Stimulated activated CD4-positive, alpha-beta T cell treated with anti-CD3 and anti-CD28 coated beads, TNF-alpha, amount 100 ng/mL, for 24 hours (primary cell): ENCODE measurements around the gene C20orf173.
A peak's percentile ranks its signal among the peaks of the same experiment; 100 is the strongest.
"Not testable (repeated sequence)": the region's sequence is repeated elsewhere in the genome, so short reads cannot be mapped to it uniquely, and the experiment has no call there.

ENCODE experiments used
- DNase-seq, 3 experiments: peaks; one replicate each; pipeline ENCODE4 v3.0.0-alpha.2; 2020; ENCODE audit warnings: low read depth in 3 of 3

C20orf173 gene, protein sequence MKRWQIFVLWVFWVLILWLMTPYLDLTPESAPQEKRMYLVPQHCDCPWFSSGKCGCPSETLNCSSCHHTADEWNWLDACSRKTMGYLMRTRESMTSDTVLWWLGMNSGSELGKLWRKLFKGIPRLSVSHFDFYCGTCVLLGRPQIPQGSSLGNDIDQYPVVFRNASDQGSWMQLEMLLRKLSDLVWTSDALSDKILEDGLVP

DNA sequence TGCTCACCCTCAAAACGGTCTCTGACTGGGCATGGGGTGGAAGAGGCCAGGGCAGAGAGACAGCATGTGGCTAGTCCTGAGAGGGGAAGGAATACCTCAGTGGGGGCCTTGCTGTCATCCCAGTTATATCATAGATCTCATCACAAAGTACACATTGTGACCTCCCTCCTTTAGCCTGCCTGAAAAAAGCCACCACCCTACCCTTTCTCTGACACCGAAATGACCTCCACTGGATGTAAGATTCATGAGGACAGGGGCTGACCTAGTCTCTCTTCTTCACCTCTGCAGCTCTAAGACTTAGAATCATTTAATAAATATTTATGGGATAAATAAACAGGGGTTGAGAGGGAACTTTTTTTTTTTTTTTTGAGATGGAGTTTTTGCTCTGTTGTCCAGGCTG lies at the start of gene C20orf173:
Gene C20orf173, minus strand, starts transcription at position 101 of the 400 bp plus-strand sequence. CDS start 279 bp downstream, outside the sequence.
- DNase-seq, result no peak

DNA sequence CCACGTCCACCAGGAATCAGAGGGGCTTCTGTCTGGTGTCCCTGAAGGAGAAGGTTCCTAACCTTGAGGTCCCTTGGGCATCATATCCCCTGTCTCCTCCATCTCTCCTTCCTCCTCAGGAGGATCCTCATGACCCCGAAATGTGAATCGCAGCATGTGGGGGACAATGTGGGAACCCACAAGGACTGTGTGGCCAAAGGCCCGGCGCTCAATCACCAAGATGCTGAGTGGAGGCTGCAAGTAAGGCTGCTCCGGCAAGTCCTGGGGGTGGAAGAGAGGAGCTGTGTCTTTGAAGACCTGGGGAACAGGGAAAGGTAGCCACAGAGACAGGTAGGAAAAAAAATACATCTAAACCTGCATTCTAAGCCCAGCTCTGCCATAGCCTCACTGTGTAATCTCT lies 49.7 kb upstream of the C20orf173 start:
- no peak for DNase-seq

DNA sequence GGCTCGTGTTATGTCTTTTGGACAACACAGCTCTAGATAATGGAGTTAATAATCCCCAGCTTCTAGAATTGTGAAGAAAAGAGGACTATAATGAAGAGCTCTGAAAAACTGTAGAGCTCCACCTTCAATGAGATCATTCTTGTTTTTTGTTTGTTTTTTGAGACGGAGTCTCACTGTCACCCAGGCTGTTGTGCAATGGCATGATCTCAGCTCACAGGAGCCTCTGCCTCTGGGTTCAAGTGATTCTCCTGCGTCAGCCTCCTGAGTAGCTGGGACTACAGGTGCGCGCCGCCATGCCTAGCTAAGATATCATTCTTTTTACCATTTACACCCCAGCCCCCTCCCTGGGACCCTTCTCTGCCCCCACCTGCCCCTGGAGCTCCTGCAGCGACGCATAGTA lies 49.0 kb upstream of the C20orf173 start:
- no peak for DNase-seq

GRCh38 chr20:35576816-35577215 lies 47.4 kb upstream of the C20orf173 start:
- DNase-seq, result no peak

DNA sequence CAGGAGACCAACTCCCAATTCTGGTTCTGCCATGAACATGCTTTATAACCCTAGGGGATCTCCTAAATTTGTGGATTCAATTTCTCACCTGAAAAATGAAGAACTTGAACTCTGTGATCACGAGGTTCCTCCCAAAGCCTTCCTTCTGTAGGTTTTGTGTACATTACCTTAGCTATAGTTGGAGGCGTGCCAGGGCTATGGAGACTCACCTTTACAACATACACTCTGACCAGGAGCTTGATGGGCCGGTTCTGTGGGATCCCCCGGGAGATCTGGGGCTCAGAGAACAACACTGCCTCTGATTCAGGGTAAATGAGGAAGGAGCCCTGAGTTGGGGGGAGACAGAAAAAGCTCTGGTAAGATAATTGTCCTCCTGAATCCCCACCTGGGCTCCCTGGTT lies 46.5 kb upstream of the C20orf173 start:
- no peak for DNase-seq

- no peak for DNase-seq
Observed at GRCh38 chr20:35572838-35573237, 43.4 kb upstream of the C20orf173 start.

- no peak for DNase-seq
Observed at GRCh38 chr20:35571555-35571954, 42.1 kb upstream of the C20orf173 start.

- DNase-seq, result no peak
Observed at GRCh38 chr20:35568645-35569044, 39.2 kb upstream of the C20orf173 start.

DNA sequence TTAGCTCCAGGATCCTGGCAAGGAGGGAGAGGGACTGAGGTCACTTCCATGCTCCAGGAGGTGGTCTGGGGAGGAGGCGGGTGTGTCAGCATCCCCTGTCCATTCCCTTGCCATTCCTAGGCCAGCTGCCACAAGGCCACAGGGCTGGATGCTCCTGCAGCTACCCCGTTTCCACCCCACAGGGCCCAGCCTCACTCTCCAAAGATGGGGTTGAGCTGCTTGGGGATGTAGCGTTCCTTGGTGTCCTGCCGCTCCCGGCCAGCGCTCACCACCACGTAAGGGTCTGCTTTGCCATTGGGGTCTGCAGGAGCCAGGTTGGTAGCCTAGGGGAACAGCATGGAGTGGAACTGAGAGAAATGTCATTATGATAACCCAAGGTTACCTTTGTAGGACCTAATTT lies 35.5 kb upstream of the C20orf173 start:
- no peak for DNase-seq

GRCh38 chr20:35563834-35564233 lies 34.4 kb upstream of the C20orf173 start:
- no peak for DNase-seq

GRCh38 chr20:35562541-35563110 lies 33.2 kb upstream of the C20orf173 start:
- no peak for DNase-seq

GRCh38 chr20:35561671-35562070 lies 32.2 kb upstream of the C20orf173 start:
- DNase-seq, result no peak

DNA sequence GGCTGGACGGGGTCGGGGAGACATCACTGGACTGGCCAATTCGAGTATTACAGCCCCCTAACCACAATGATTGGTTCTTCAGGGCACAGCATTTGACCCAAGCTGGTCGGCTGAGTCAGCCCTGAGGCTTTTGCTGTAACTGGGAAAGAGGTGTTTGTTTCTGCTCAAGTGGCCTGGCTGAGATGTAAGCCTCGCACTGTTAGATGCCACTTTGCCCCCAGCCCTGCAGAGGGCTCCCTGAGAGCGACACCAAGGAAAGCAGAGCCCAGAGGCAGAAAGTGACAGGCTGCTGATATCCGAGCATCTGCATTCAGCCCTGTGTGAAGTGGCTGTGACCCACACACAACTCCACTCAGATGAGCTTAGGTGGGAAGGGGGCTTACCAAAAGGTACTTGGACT lies 31.8 kb upstream of the C20orf173 start:
- peak in 1 of 3 experiments; percentile 5 for DNase-seq

DNA sequence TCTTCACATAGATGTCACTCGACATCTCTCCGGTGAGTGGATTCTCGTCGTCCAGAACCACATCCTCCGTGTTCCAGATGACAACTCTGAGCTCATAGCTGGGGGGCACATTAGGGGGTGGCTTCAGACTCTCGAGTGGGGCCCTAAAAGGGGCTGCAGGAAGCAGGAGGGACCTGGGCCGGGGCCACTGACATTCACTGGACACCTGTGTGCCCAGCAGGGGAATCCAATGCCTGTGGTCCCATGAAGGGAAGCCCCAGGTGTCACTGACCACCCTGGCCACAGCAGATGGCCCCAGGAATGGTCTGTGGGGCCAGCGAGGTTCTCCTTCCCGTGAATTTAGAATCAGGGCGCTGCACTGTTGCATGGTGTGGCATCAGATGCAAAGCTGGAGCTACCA lies 31.1 kb upstream of the C20orf173 start:
- no peak for DNase-seq

- DNase-seq, result no peak
Observed at GRCh38 chr20:35560105-35560511, 30.7 kb upstream of the C20orf173 start.

DNA sequence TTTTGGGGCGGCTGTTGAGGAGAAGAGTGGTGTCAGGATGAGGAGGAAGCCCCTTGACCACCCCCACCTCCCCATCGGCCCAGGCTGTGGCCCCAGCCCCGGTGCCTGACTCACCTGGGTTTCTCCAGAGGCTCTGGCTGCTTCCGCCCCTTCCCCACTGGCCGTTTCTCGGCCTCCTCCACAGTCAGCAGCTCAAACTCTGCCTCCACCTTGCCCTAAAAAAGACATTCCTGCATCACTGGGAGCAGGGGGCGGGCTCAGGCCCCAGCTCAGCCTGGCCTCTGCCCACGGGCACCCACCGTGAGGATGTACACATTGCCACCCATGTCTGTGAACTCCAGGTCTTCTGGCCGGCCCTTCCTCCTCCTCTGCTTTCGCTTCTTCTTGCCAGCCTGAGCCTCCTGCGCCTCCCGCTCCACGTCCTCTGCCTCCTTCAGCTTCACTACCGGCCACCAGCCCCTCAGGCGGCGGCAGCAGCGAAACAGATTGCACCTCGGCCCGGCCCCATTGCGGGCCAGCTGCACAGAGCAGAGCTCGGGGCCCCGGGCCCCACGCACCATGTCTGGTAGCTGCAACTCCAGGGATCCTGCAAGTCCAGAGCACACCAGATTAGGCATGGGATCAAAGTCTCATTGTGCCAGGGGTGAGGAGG lies 29.7 kb upstream of the C20orf173 start:
- DNase-seq, result no peak

- no peak for DNase-seq
Observed at GRCh38 chr20:35558451-35558850, 29.0 kb upstream of the C20orf173 start.

DNA sequence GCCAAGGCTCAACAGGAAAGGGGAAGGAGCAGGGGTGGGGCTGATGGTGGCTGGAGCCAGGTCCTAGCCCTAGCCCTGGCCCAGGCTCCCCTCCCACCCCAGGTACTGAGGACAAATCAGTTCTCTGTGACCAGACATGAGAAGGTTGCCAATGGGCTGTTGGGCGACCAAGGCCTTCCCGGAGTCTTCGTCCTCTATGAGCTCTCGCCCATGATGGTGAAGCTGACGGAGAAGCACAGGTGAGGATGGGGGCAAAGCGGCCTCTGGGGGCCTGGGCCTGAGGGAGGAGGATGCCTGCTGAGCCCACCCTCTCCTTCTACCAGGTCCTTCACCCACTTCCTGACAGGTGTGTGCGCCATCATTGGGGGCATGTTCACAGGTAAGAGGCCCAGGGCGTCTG lies 27.4 kb upstream of the C20orf173 start:
- no peak for DNase-seq

- no peak for DNase-seq
Observed at GRCh38 chr20:35555951-35556645, 26.6 kb upstream of the C20orf173 start.

DNA sequence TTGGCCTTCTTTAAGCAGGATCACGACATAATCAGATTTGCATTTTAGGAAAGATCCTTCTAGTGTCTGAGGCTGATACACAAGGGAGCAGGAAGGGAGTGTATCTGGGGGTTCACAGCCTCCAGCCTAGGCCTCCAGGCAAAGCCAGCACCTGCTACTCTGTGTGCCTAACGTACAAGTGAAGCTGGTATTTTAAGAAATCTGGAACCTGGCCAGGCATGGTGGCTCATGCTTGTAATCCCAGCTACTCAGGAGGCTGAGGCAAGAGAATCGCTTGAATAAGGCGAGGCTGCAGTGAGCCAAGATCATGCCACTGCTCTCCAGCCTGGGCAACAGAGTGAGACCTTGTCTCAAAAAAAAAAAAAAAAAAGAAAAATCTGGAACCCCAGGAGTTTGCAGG lies 26.0 kb upstream of the C20orf173 start:
- DNase-seq, result not testable (repeated sequence)

DNA sequence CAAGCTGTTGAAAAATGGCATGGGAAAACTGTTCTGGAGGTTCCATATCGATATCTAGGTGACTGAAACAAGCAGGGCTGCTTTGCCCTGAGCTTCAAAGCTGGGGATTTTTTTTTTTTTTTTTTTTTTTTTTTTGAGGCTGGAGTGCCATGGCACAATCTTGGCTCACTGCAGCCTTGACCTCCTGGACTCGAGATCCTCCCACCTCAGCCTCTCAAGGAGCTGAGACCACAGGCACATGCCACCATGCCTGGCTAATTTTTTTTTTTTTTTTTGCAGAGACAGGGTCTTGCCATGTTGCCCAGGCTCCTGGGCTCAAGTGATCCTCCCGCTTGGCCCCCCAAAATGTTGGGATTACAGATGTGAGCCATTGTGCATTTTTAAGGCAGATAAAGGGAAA lies 23.5 kb upstream of the C20orf173 start:
- DNase-seq, result no peak

- no peak for DNase-seq
Observed at GRCh38 chr20:35551503-35551902, 22.1 kb upstream of the C20orf173 start.

DNA sequence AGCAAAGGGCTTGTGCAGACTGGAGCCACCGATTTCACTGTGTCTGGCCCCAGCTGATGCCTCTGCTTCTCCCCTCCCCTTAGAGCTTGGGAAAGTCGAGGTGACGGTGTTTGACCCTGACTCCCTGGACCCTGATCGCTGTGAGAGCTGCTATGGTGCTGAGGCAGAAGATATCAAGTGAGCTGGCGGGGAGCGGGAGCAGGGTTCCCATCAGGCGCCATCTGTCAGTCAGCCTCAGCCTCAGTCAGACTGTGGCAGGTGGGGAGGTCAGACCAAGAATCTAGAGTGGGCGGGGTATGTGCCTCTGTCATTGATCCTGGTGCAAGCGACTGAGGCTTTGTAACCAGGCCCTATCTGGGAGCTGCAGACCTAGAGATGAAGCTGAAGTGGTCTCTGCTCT lies 17.9 kb upstream of the C20orf173 start:
- no peak for DNase-seq
